ENCODE measurements around the gene AP1AR.
"Not testable (repeated sequence)": the region's sequence is repeated elsewhere in the genome, so short reads cannot be mapped to it uniquely, and the experiment has no call there.

Gene AP1AR

GRCh38 chr4:112206431-112206830, 25.2 kb upstream of the AP1AR start:
- no peak overlapping the region for H3K27ac ChIP-seq (ENCODE audit: low read length, poor library complexity, severe bottlenecking)
- no peaks in the 10 kb centered on the region for H3K27me3 ChIP-seq (ENCODE audit: control insufficient read depth in 1 of 2, insufficient read depth in 1 of 2, low read length in 2 of 2)
- no peak overlapping the region for H3K18ac ChIP-seq (ENCODE audit: low read depth in 1 of 2, low read length in 2 of 2)
- H3K14ac ChIP-seq (ENCODE audit: low read length in 2 of 2) = no peak overlapping the region
- H2AFZ ChIP-seq (ENCODE audit: low read depth, low read length) = no peak overlapping the region
- H3K4me3 ChIP-seq (ENCODE audit: insufficient read depth in 1 of 2, low read depth in 1 of 2, low read length in 2 of 2) = no peak overlapping the region
- H3K4ac ChIP-seq (ENCODE audit: low read depth in 1 of 2, low read length in 2 of 2) = no peak overlapping the region
- no peak overlapping the region for H3K4me2 ChIP-seq (ENCODE audit: low read length, poor library complexity, severe bottlenecking)
- no peak overlapping the region for H2BK5ac ChIP-seq (ENCODE audit: low read depth, low read length, poor library complexity, severe bottlenecking)
- H3K36me3 ChIP-seq (ENCODE audit: control insufficient read depth in 1 of 2, insufficient read depth in 2 of 2, low read depth in 1 of 2, low read length in 2 of 2) = no peaks in the 10 kb centered on the region
- H2BK12ac ChIP-seq (ENCODE audit: low read length in 2 of 2) = no peak overlapping the region
- H3K9me3 ChIP-seq (ENCODE audit: control insufficient read depth, low read length) = no peaks in the 10 kb centered on the region
- H4K91ac ChIP-seq (ENCODE audit: low read length) = no peak overlapping the region
- no peaks in the 10 kb centered on the region for H3K79me1 ChIP-seq (replicated peaks; ENCODE audit: low read length, poor library complexity, severe bottlenecking)
- no peak overlapping the region for H3K23ac ChIP-seq (ENCODE audit: low read length in 2 of 2)
- H3K9ac ChIP-seq (ENCODE audit: low read length) = no peak overlapping the region
- no peak for DNase-seq
- no peak overlapping the region for H2AK5ac ChIP-seq (ENCODE audit: low read length, severe bottlenecking)
- no peaks in the 10 kb centered on the region for H3K4me1 ChIP-seq (ENCODE audit: control insufficient read depth, insufficient read depth, low read depth, low read length)
- H2BK120ac ChIP-seq (ENCODE audit: low read depth, low read length) = no peak overlapping the region
- 100% methylated on average over 1 of the region's 2 CpGs for WGBS
- no peak overlapping the region for H4K8ac ChIP-seq (ENCODE audit: low read length)
- no peak overlapping the region for H2BK15ac ChIP-seq (ENCODE audit: low read depth, poor library complexity, severe bottlenecking)

- H3K36me3 ChIP-seq (ENCODE audit: control insufficient read depth in 1 of 2, insufficient read depth in 2 of 2, low read depth in 1 of 2, low read length in 2 of 2); H2BK12ac ChIP-seq (ENCODE audit: low read length in 2 of 2); H3K14ac ChIP-seq (ENCODE audit: low read length in 2 of 2); H3K4me1 ChIP-seq (ENCODE audit: control insufficient read depth, insufficient read depth, low read depth, low read length); H3K27ac ChIP-seq (ENCODE audit: low read length, poor library complexity, severe bottlenecking); H2BK15ac ChIP-seq (ENCODE audit: low read depth, poor library complexity, severe bottlenecking); H2AK5ac ChIP-seq (ENCODE audit: low read length, severe bottlenecking); H2BK120ac ChIP-seq (ENCODE audit: low read depth, low read length); H3K4me3 ChIP-seq (ENCODE audit: insufficient read depth in 1 of 2, low read depth in 1 of 2, low read length in 2 of 2); H3K79me1 ChIP-seq (replicated peaks; ENCODE audit: low read length, poor library complexity, severe bottlenecking); H2BK5ac ChIP-seq (ENCODE audit: low read depth, low read length, poor library complexity, severe bottlenecking); H3K9ac ChIP-seq (ENCODE audit: low read length); H4K8ac ChIP-seq (ENCODE audit: low read length); H3K9me3 ChIP-seq (ENCODE audit: control insufficient read depth, low read length); H3K4me2 ChIP-seq (ENCODE audit: low read length, poor library complexity, severe bottlenecking); H2AFZ ChIP-seq (ENCODE audit: low read depth, low read length); H3K27me3 ChIP-seq (ENCODE audit: control insufficient read depth in 1 of 2, insufficient read depth in 1 of 2, low read length in 2 of 2); DNase-seq; H3K4ac ChIP-seq (ENCODE audit: low read depth in 1 of 2, low read length in 2 of 2); H3K23ac ChIP-seq (ENCODE audit: low read length in 2 of 2); H3K18ac ChIP-seq (ENCODE audit: low read depth in 1 of 2, low read length in 2 of 2); H4K91ac ChIP-seq (ENCODE audit: low read length): not testable (repeated sequence)
- WGBS = 88% methylated on average over 7 of the region's 7 CpGs
Observed at GRCh38 chr4:112208137-112209095, 23.2 kb upstream of the AP1AR start.

GRCh38 chr4:112210777-112211176, 20.8 kb upstream of the AP1AR start:
- H2BK15ac ChIP-seq (ENCODE audit: low read depth, poor library complexity, severe bottlenecking) = no peak overlapping the region
- no peak overlapping the region for H2AFZ ChIP-seq (ENCODE audit: low read depth, low read length)
- no peak overlapping the region for H2BK12ac ChIP-seq (ENCODE audit: low read length in 2 of 2)
- H4K8ac ChIP-seq (ENCODE audit: low read length) = no peak overlapping the region
- no peaks in the 10 kb centered on the region for H3K27me3 ChIP-seq (ENCODE audit: control insufficient read depth in 1 of 2, insufficient read depth in 1 of 2, low read length in 2 of 2)
- H3K14ac ChIP-seq (ENCODE audit: low read length in 2 of 2) = no peak overlapping the region
- no peak overlapping the region for H3K23ac ChIP-seq (ENCODE audit: low read length in 2 of 2)
- H3K4me3 ChIP-seq (ENCODE audit: insufficient read depth in 1 of 2, low read depth in 1 of 2, low read length in 2 of 2) = no peak overlapping the region
- H3K4me2 ChIP-seq (ENCODE audit: low read length, poor library complexity, severe bottlenecking) = no peak overlapping the region
- WGBS = 92% methylated on average over 1 of the region's 1 CpG
- no peaks in the 10 kb centered on the region for H3K79me1 ChIP-seq (replicated peaks; ENCODE audit: low read length, poor library complexity, severe bottlenecking)
- no peak overlapping the region for H3K4ac ChIP-seq (ENCODE audit: low read depth in 1 of 2, low read length in 2 of 2)
- H3K9me3 ChIP-seq (ENCODE audit: control insufficient read depth, low read length) = no peaks in the 10 kb centered on the region
- no peak overlapping the region for H2AK5ac ChIP-seq (ENCODE audit: low read length, severe bottlenecking)
- no peak overlapping the region for H3K18ac ChIP-seq (ENCODE audit: low read depth in 1 of 2, low read length in 2 of 2)
- H2BK5ac ChIP-seq (ENCODE audit: low read depth, low read length, poor library complexity, severe bottlenecking) = no peak overlapping the region
- DNase-seq = no peak
- H3K27ac ChIP-seq (ENCODE audit: low read length, poor library complexity, severe bottlenecking) = no peak overlapping the region
- no peaks in the 10 kb centered on the region for H3K36me3 ChIP-seq (ENCODE audit: control insufficient read depth in 1 of 2, insufficient read depth in 2 of 2, low read depth in 1 of 2, low read length in 2 of 2)
- H2BK120ac ChIP-seq (ENCODE audit: low read depth, low read length) = no peak overlapping the region
- H3K9ac ChIP-seq (ENCODE audit: low read length) = no peak overlapping the region
- H3K4me1 ChIP-seq (ENCODE audit: control insufficient read depth, insufficient read depth, low read depth, low read length) = no peaks in the 10 kb centered on the region
- H4K91ac ChIP-seq (ENCODE audit: low read length) = no peak overlapping the region

GRCh38 chr4:112213091-112213490, 18.5 kb upstream of the AP1AR start:
- 87% methylated on average over 2 of the region's 2 CpGs for WGBS
- Histone ChIP-seq H4K8ac (ENCODE audit: low read length) (no peak overlapping the region), H3K27me3 (ENCODE audit: control insufficient read depth in 1 of 2, insufficient read depth in 1 of 2, low read length in 2 of 2) (no peaks in the 10 kb centered on the region), H3K4ac (ENCODE audit: low read depth in 1 of 2, low read length in 2 of 2) (no peak overlapping the region), H3K14ac (ENCODE audit: low read length in 2 of 2) (no peak overlapping the region), H2AK5ac (ENCODE audit: low read length, severe bottlenecking) (no peak overlapping the region), H2BK5ac (ENCODE audit: low read depth, low read length, poor library complexity, severe bottlenecking) (no peak overlapping the region), H3K36me3 (ENCODE audit: control insufficient read depth in 1 of 2, insufficient read depth in 2 of 2, low read depth in 1 of 2, low read length in 2 of 2) (no peaks in the 10 kb centered on the region), H3K23ac (ENCODE audit: low read length in 2 of 2) (no peak overlapping the region), H3K9ac (ENCODE audit: low read length) (no peak overlapping the region), H2BK15ac (ENCODE audit: low read depth, poor library complexity, severe bottlenecking) (no peak overlapping the region), H3K18ac (ENCODE audit: low read depth in 1 of 2, low read length in 2 of 2) (peak overlapping the region in 1 of 2 experiments; percentile 50), H3K4me2 (ENCODE audit: low read length, poor library complexity, severe bottlenecking) (no peak overlapping the region), H3K4me1 (ENCODE audit: control insufficient read depth, insufficient read depth, low read depth, low read length) (no peaks in the 10 kb centered on the region), H4K91ac (ENCODE audit: low read length) (no peak overlapping the region), H3K4me3 (ENCODE audit: insufficient read depth in 1 of 2, low read depth in 1 of 2, low read length in 2 of 2) (no peak overlapping the region), H2BK120ac (ENCODE audit: low read depth, low read length) (no peak overlapping the region), H2BK12ac (ENCODE audit: low read length in 2 of 2) (peak overlapping the region in 1 of 2 experiments; percentile 75), H3K79me1 (replicated peaks; ENCODE audit: low read length, poor library complexity, severe bottlenecking) (no peaks in the 10 kb centered on the region), H3K27ac (ENCODE audit: low read length, poor library complexity, severe bottlenecking) (no peak overlapping the region), H3K9me3 (ENCODE audit: control insufficient read depth, low read length) (no peaks in the 10 kb centered on the region), H2AFZ (ENCODE audit: low read depth, low read length) (no peak overlapping the region)
- no peak for DNase-seq

Data from mesenchymal stem cell (in vitro differentiated cells and primary cell).